Measurements from ENCODE around the gene CCDC85C.

Gene CCDC85C

GRCh38 chr14:99460793-99461192, 143.2 kb downstream of the CCDC85C start:
- Histone ChIP-seq H3K9me3 (ENCODE audit: control insufficient read depth, insufficient read depth, low read length) (no peaks in the 10 kb centered on the region), H3K4me3 (ENCODE audit: low read depth, low read length) (no peak overlapping the region), H3K27ac (ENCODE audit: low read depth, low read length) (no peak overlapping the region), H3K9ac (ENCODE audit: low read depth, low read length) (no peak overlapping the region), H3K27me3 (ENCODE audit: control insufficient read depth, insufficient read depth, low read length) (no peaks in the 10 kb centered on the region), H3K36me3 (ENCODE audit: control insufficient read depth, insufficient read depth, low read length) (peaks cover 71% of the 10 kb centered on the region), H3K4me1 (ENCODE audit: control insufficient read depth, insufficient read depth, low read length) (peaks cover 31% of the 10 kb centered on the region)

- Histone ChIP-seq H3K4me3 (ENCODE audit: low read depth, low read length) (no peak overlapping the region), H3K9me3 (ENCODE audit: control insufficient read depth, insufficient read depth, low read length) (no peaks in the 10 kb centered on the region), H3K27me3 (ENCODE audit: control insufficient read depth, insufficient read depth, low read length) (no peaks in the 10 kb centered on the region), H3K4me1 (ENCODE audit: control insufficient read depth, insufficient read depth, low read length) (peaks cover 31% of the 10 kb centered on the region), H3K36me3 (ENCODE audit: control insufficient read depth, insufficient read depth, low read length) (peaks cover 67% of the 10 kb centered on the region), H3K27ac (ENCODE audit: low read depth, low read length) (no peak overlapping the region), H3K9ac (ENCODE audit: low read depth, low read length) (no peak overlapping the region)
Measured at GRCh38 chr14:99459481-99460100, 144.4 kb downstream of the CCDC85C start.

GRCh38 chr14:99454246-99454645, 149.8 kb downstream of the CCDC85C start:
- peaks cover 47% of the 10 kb centered on the region for H3K36me3 ChIP-seq (ENCODE audit: control insufficient read depth, insufficient read depth, low read length)
- no peak overlapping the region for H3K9ac ChIP-seq (ENCODE audit: low read depth, low read length)
- no peak overlapping the region for H3K4me3 ChIP-seq (ENCODE audit: low read depth, low read length)
- no peaks in the 10 kb centered on the region for H3K27me3 ChIP-seq (ENCODE audit: control insufficient read depth, insufficient read depth, low read length)
- H3K9me3 ChIP-seq (ENCODE audit: control insufficient read depth, insufficient read depth, low read length) = no peaks in the 10 kb centered on the region
- H3K27ac ChIP-seq (ENCODE audit: low read depth, low read length) = no peak overlapping the region
- no peaks in the 10 kb centered on the region for H3K4me1 ChIP-seq (ENCODE audit: control insufficient read depth, insufficient read depth, low read length)

- Histone ChIP-seq H3K27me3 (ENCODE audit: control insufficient read depth, insufficient read depth, low read length) (no peaks in the 10 kb centered on the region), H3K27ac (ENCODE audit: low read depth, low read length) (no peak overlapping the region), H3K4me3 (ENCODE audit: low read depth, low read length) (no peak overlapping the region), H3K4me1 (ENCODE audit: control insufficient read depth, insufficient read depth, low read length) (no peaks in the 10 kb centered on the region), H3K9ac (ENCODE audit: low read depth, low read length) (no peak overlapping the region), H3K9me3 (ENCODE audit: control insufficient read depth, insufficient read depth, low read length) (no peaks in the 10 kb centered on the region), H3K36me3 (ENCODE audit: control insufficient read depth, insufficient read depth, low read length) (peaks cover 50% of the 10 kb centered on the region)
Measured at GRCh38 chr14:99452968-99453367, 151.0 kb downstream of the CCDC85C start.

GRCh38 chr14:99451234-99451633, 152.8 kb downstream of the CCDC85C start:
- no peaks in the 10 kb centered on the region for H3K4me1 ChIP-seq (ENCODE audit: control insufficient read depth, insufficient read depth, low read length)
- peaks cover 42% of the 10 kb centered on the region for H3K36me3 ChIP-seq (ENCODE audit: control insufficient read depth, insufficient read depth, low read length)
- H3K27ac ChIP-seq (ENCODE audit: low read depth, low read length) = no peak overlapping the region
- H3K27me3 ChIP-seq (ENCODE audit: control insufficient read depth, insufficient read depth, low read length) = no peaks in the 10 kb centered on the region
- H3K4me3 ChIP-seq (ENCODE audit: low read depth, low read length) = no peak overlapping the region
- H3K9me3 ChIP-seq (ENCODE audit: control insufficient read depth, insufficient read depth, low read length) = no peaks in the 10 kb centered on the region
- no peak overlapping the region for H3K9ac ChIP-seq (ENCODE audit: low read depth, low read length)

GRCh38 chr14:99450266-99450665, 153.7 kb downstream of the CCDC85C start:
- H3K9ac ChIP-seq (ENCODE audit: low read depth, low read length) = no peak overlapping the region
- no peak overlapping the region for H3K27ac ChIP-seq (ENCODE audit: low read depth, low read length)
- no peaks in the 10 kb centered on the region for H3K4me1 ChIP-seq (ENCODE audit: control insufficient read depth, insufficient read depth, low read length)
- H3K9me3 ChIP-seq (ENCODE audit: control insufficient read depth, insufficient read depth, low read length) = no peaks in the 10 kb centered on the region
- H3K4me3 ChIP-seq (ENCODE audit: low read depth, low read length) = no peak overlapping the region
- no peaks in the 10 kb centered on the region for H3K27me3 ChIP-seq (ENCODE audit: control insufficient read depth, insufficient read depth, low read length)
- H3K36me3 ChIP-seq (ENCODE audit: control insufficient read depth, insufficient read depth, low read length) = peaks cover 43% of the 10 kb centered on the region
